ENCODE measurements around the gene SLC2A6. TPM values are rescaled to one million over a fixed set of nuclear protein-coding genes. Genes with fewer than 3 reads are reported as not detected.

Gene SLC2A6
- total RNA-seq, 1 experiment from 2014 or later, result 10.7 TPM

- CTCF ChIA-PET, result no interaction called here
These were observed 4.7 kb downstream of the SLC2A6 start for GRCh38 chr9:133474215-133474614.

More at GRCh38 chr9:133474215-133474614, 4.7 kb downstream of the SLC2A6 start:
- no peak for DNase-seq (ENCODE audit: low read depth, low spot score)
- ATAC-seq, result no peak
- H3K4me2 ChIP-seq (ENCODE audit: low read length), result no peak overlapping the region
- H3K9me3 ChIP-seq (ENCODE audit: control insufficient read depth in 1 of 2, insufficient read depth in 1 of 2, low read depth in 1 of 2, low read length in 2 of 2), result no peaks in the 10 kb centered on the region
- no peak overlapping the region for H3K4me3 ChIP-seq (replicated peaks in 1 of 2; ENCODE audit: low read depth in 1 of 2, low read length in 2 of 2)
- H3K9me2 ChIP-seq (ENCODE audit: insufficient read depth), result no peaks in the 10 kb centered on the region
- no peak overlapping the region for H3K27ac ChIP-seq (ENCODE audit: low read depth, low read length)
- BruUV-seq (replicated peaks), result no TSS peak
- H3K4me1 ChIP-seq (ENCODE audit: control insufficient read depth in 1 of 2, insufficient read depth in 2 of 2, low read length in 2 of 2), result peaks cover 8 to 13% of the 10 kb centered on the region in 2 experiments; a peak in 3 of 4 replicates
- peaks cover 6% of the 10 kb centered on the region; the same call in 1 of the 2 replicates for H3K79me2 ChIP-seq (ENCODE audit: insufficient read depth, low read length)
- H3K36me3 ChIP-seq (ENCODE audit: control insufficient read depth in 1 of 2, insufficient read depth in 2 of 2, low read length in 2 of 2), result no peaks in the 10 kb centered on the region
- H3K27me3 ChIP-seq (ENCODE audit: insufficient read depth, low read length), result no peaks in the 10 kb centered on the region
- RAD21 ChIA-PET (ENCODE audit: low non-redundant PET in 1 of 2, low total read pairs in 2 of 2, uncharacterized antibody in 2 of 2, unreplicated experiment in 2 of 2), result no interaction called here
- TF ChIP-seq REST (IDR thresholded peaks at IDR 0.05; ENCODE audit: low read depth), result no peak
- POLR2A ChIA-PET, result no interaction called here
- no peak overlapping the region for H2AFZ ChIP-seq (ENCODE audit: low read depth, low read length, poor library complexity, severe bottlenecking)
- H3K9ac ChIP-seq (ENCODE audit: low read length), result no peak overlapping the region
- intact Hi-C loops (cut with micrococcal nuclease), result no loop called here
- H4K20me1 ChIP-seq (ENCODE audit: insufficient read depth), result no peaks in the 10 kb centered on the region

Measured in HCT116 (cell line).